ENCODE data around the gene WNK2.

- TF ChIP-seq CTCF (IDR thresholded peaks at IDR 0.05; ENCODE audit: insufficient read depth, low read length), result no peak
- no peak for TF ChIP-seq POLR2AphosphoS5 (IDR thresholded peaks at IDR 0.05; ENCODE audit: low read depth)
- TF ChIP-seq GABPA (IDR thresholded peaks at IDR 0.05; ENCODE audit: low read depth), result no peak
- no peak for TF ChIP-seq REST (IDR thresholded peaks at IDR 0.05; ENCODE audit: insufficient replicate concordance, low read depth)
- TF ChIP-seq SPI1 (IDR thresholded peaks at IDR 0.05; ENCODE audit: borderline replicate concordance, low read depth), result no peak
Measured at GRCh38 chr9:93280661-93281259, 96.8 kb downstream of the WNK2 start.

All from HL-60 (cell line).